Renal cortex interstitium (tissue), 11 donors: ENCODE results near the gene MACROH2A1. TPM values are rescaled to one million over a fixed set of nuclear protein-coding genes. Genes with fewer than 3 reads are reported as not detected.

Source experiments
- DNase-seq, 11 donors: peaks; one replicate each; pipeline ENCODE4 v3.0.0-alpha.2; 2013; ENCODE audit warnings: low read depth in 9 of 11, low spot score in 4 of 11; ENCODE audit errors: extremely low read depth in 1 of 11
- polyA plus RNA-seq, 3 donors: library from polyadenylated mRNA; unstranded; fragments of 120-200 nt; gene quantifications; one replicate each; pipeline ENCODE4 v1.2.1, GENCODE V29; 2013; ENCODE audit not compliant: insufficient read length in 3 of 3

The MACROH2A1 gene
- polyA plus RNA-seq, 3 donors, result 217 to 227 (median 226) TPM

GRCh38 chr5:135313946-135314345 is 85.1 kb downstream of the MACROH2A1 start:
- DNase-seq, result no peak

GRCh38 chr5:135313405-135313804 is 85.6 kb downstream of the MACROH2A1 start:
- DNase-seq, result no peak

GRCh38 chr5:135312255-135312935 is 86.6 kb downstream of the MACROH2A1 start:
- DNase-seq, result no peak

- DNase-seq, result no peak
Measured at GRCh38 chr5:135310328-135310989, 88.6 kb downstream of the MACROH2A1 start.

GRCh38 chr5:135309391-135310327 is 89.4 kb downstream of the MACROH2A1 start:
- DNase-seq, result no peak

GRCh38 chr5:135308752-135309151 is 90.3 kb downstream of the MACROH2A1 start:
- DNase-seq, result no peak

- DNase-seq, result no peak
Measured at GRCh38 chr5:135308245-135308644, 90.8 kb downstream of the MACROH2A1 start.

- no peak for DNase-seq
Measured at GRCh38 chr5:135307143-135307903, 91.7 kb downstream of the MACROH2A1 start.

GRCh38 chr5:135306557-135306956 is 92.5 kb downstream of the MACROH2A1 start:
- DNase-seq, result no peak

GRCh38 chr5:135304352-135305221 is 94.4 kb downstream of the MACROH2A1 start:
- peak in 5 of 11 donors; percentile 26 to 38 (median 35) for DNase-seq

GRCh38 chr5:135303582-135304173 is 95.4 kb downstream of the MACROH2A1 start:
- DNase-seq, result no peak

GRCh38 chr5:135296900-135297816 is 101.9 kb downstream of the MACROH2A1 start:
- no peak for DNase-seq

GRCh38 chr5:135295852-135296251 is 103.2 kb downstream of the MACROH2A1 start:
- DNase-seq, result no peak

- DNase-seq, result no peak
Measured at GRCh38 chr5:135294793-135295192, 104.2 kb downstream of the MACROH2A1 start.

GRCh38 chr5:135289651-135290050 is 109.4 kb downstream of the MACROH2A1 start:
- DNase-seq, result no peak

GRCh38 chr5:135287551-135287950 is 111.5 kb downstream of the MACROH2A1 start:
- DNase-seq, result no peak
